K562 (cell line): ENCODE results near the gene STXBP6. TPM values are rescaled to one million over a fixed set of nuclear protein-coding genes. Genes with fewer than 3 reads are reported as not detected.

Experiments used
- ATAC-seq: fragments of 200-7000 bp; cut with Tn5 transposase; 3 replicates; pipeline ENCODE4 v1.9.1; 2020; ENCODE audit warnings: moderate library complexity
- BruUV-seq: library from RNA; stranded (reverse); fragments of 400-500 nt; replicated peaks from 2 replicates; lab custom pipeline; 2021; lab: Mats Ljungman, UMichigan
- CTCF ChIA-PET: fragments of 300-600 bp; formaldehyde crosslinking; extraction: SDS; loops from one replicate; lab custom pipeline; 2021; ENCODE audit warnings: low intra/inter-chr PET ratio; lab: Yijun Ruan, JAX
- POLR2A ChIA-PET: fragments of 300-600, 350-650 bp; sonication (Branson Sonifier 250); formaldehyde crosslinking; extraction: SDS; loops from one replicate; lab custom pipeline; 2021; ENCODE audit warnings: antibody characterized with exemption, inconsistent platforms; lab: Yijun Ruan, JAX
- DNase-seq, 4 experiments: peaks; one replicate each; pipeline versions ENCODE4 v3.0.0 to v3.0.0-alpha.2; 2011 to 2018; ENCODE audit warnings: low spot score in 3 of 4, mixed read lengths in 3 of 4; ENCODE audit errors: extremely low read depth in 1 of 4
- FAIRE-seq: peaks from 2 replicates; lab custom pipeline; 2011; peaks lifted over from hg19 to GRCh38; lab: Jason Lieb, UNC
- H2AFZ ChIP-seq: 2 replicates; pipeline ENCODE4 v1.6.0; 2011; ENCODE audit warnings: low read depth, low read length, control low read depth, inconsistent platforms
- H3K27ac ChIP-seq: fragments of 200-600 bp; 3 replicates; pipeline ENCODE4 v1.8.0; 2011; ENCODE audit warnings: low read depth, mild to moderate bottlenecking, control low read depth, inconsistent platforms, low read length, moderate library complexity, mixed read lengths; ENCODE audit errors: extremely low read depth
- H3K27me3 ChIP-seq, 2 experiments: fragments of 300-600 bp in 1 of 2; 2 replicates in 1 of 2; 3 replicates in 1 of 2; pipeline versions ENCODE4 v1.6.0 to v1.8.0; 2011; ENCODE audit warnings: inconsistent platforms in 2 of 2, low read length in 2 of 2, mild to moderate bottlenecking in 1 of 2, mixed read lengths in 1 of 2, moderate library complexity in 1 of 2; ENCODE audit not compliant: control insufficient read depth in 2 of 2, insufficient read depth in 2 of 2
- H3K36me3 ChIP-seq: fragments of 300-600 bp; 3 replicates; pipeline ENCODE4 v1.8.0; 2011; ENCODE audit warnings: mild to moderate bottlenecking, low read length, inconsistent platforms; ENCODE audit not compliant: control insufficient read depth, insufficient read depth
- H3K4me1 ChIP-seq, 2 experiments: fragments of 200-600 bp in 1 of 2; replicated peaks in 1 of 2; 2 replicates in 1 of 2; 3 replicates in 1 of 2; pipeline versions ENCODE4 v1.5.1 to v1.8.0; 2011; ENCODE audit warnings: inconsistent platforms in 2 of 2, low read length in 2 of 2, mild to moderate bottlenecking in 1 of 2, mixed read lengths in 1 of 2, moderate library complexity in 1 of 2; ENCODE audit not compliant: control insufficient read depth in 2 of 2, insufficient read depth in 2 of 2
- H3K4me2 ChIP-seq: 2 replicates; pipeline ENCODE4 v1.6.1; 2011; ENCODE audit warnings: low read length, control low read depth, inconsistent platforms, mixed read lengths; ENCODE audit not compliant: insufficient read depth
- H3K4me3 ChIP-seq: fragments of 200-600 bp; sonication (generic), shearing (Covaris generic); 2 replicates; pipeline ENCODE4 v1.5.1; 2016; ENCODE audit warnings: control low read depth, inconsistent platforms
- H3K79me2 ChIP-seq: fragments of 200-600 bp; 3 replicates; pipeline ENCODE4 v1.8.0; 2011; ENCODE audit warnings: low read length, inconsistent platforms; ENCODE audit not compliant: control insufficient read depth, insufficient read depth
- H3K9ac ChIP-seq, 2 experiments: 2 replicates each; pipeline versions ENCODE4 v1.6.0 to v1.6.1; 2011; ENCODE audit warnings: low read depth in 2 of 2, low read length in 2 of 2, control low read depth in 1 of 2, inconsistent platforms in 1 of 2, mild to moderate bottlenecking in 1 of 2, mixed read lengths in 1 of 2; ENCODE audit not compliant: insufficient read depth in 1 of 2
- H3K9me1 ChIP-seq: one replicate; pipeline ENCODE4 v1.6.0; 2011; ENCODE audit warnings: inconsistent platforms, mild to moderate bottlenecking, low read length, moderate library complexity; ENCODE audit not compliant: control insufficient read depth, insufficient read depth
- H3K9me3 ChIP-seq: replicated peaks from 2 replicates; pipeline ENCODE4 v1.5.1; 2011; ENCODE audit warnings: low read depth, low read length, inconsistent platforms; ENCODE audit not compliant: control insufficient read depth, insufficient read depth
- H4K20me1 ChIP-seq: replicated peaks from 2 replicates; pipeline ENCODE4 v1.6.1; 2011; ENCODE audit warnings: low read length, inconsistent platforms, mixed read lengths; ENCODE audit not compliant: control insufficient read depth, insufficient read depth
- ARID1B ChIP-seq: fragments of 450-650 bp; IDR thresholded peaks from 2 replicates; pipeline ENCODE4 v1.6.1; 2016; ENCODE audit warnings: antibody characterized with exemption, mild to moderate bottlenecking, inconsistent platforms
- ZNF274 ChIP-seq: IDR thresholded peaks from 2 replicates; pipeline ENCODE4 v1.6.1; 2011; ENCODE audit warnings: low read depth, mild to moderate bottlenecking, low read length, moderate library complexity, borderline replicate concordance
- ZNF3 ChIP-seq: fragments of 250-450 bp; sonication (Bioruptor Pico); IDR thresholded peaks from 2 replicates; pipeline ENCODE4 v1.5.0; 2021; ENCODE audit warnings: mild to moderate bottlenecking, moderate library complexity
- WGBS: fragments of 100-300 bp; shearing (Covaris generic); methylation state at CpG from one replicate; pipeline ENCODE4 v1.1.6; 2016; ENCODE audit warnings: low coverage, mixed read lengths; ENCODE audit not compliant: insufficient coverage; ENCODE audit errors: missing lambda C conversion rate; 5-methylcytosine and 5-hydroxymethylcytosine counted together
- in situ Hi-C: fragments of 300-500 bp; cut with MboI; formaldehyde crosslinking; loops from 4 replicates; pipeline ENCODE4 v1.15.0; 2018; ENCODE audit warnings: inconsistent platforms, mixed read lengths
- intact Hi-C: fragments of 100-400 bp; cut with micrococcal nuclease; formaldehyde crosslinking; loops from 2 replicates; pipeline ENCODE4 v1.14.2; 2022
- polyA plus RNA-seq, 8 experiments: library from polyadenylated mRNA; depleted of rRNA in 4 of 8; stranded (reverse) in 5 of 8; unstranded in 3 of 8; fragments of >200 nt; fragmentation: Nextera tagmentation in 2 of 8; fragmentation: Illumina TruSeq in 1 of 8; extraction: Ambion mirVana in 2 of 8; extraction: Trizol in 1 of 8; gene quantifications; 2 replicates each; pipeline versions ENCODE4 v1.2.1 to v1.2.3, GENCODE V29; 2011 to 2014; ENCODE audit warnings: inconsistent platforms in 1 of 8, missing spikeins in 1 of 8
- total RNA-seq, 7 experiments: library from RNA; depleted of rRNA in 6 of 7; stranded (reverse); fragments of >200 nt in 6 of 7; fragmentation: Illumina TruSeq in 2 of 7; extraction: Trizol in 2 of 7; gene quantifications; 2 replicates each; pipeline versions ENCODE4 v1.2.1 to v1.2.3, GENCODE V29; 2011 to 2021; ENCODE audit warnings: low replicate concordance in 1 of 7
- TF ChIP-seq, protein P1 (sequence below): fragments of 450-650 bp; IDR thresholded peaks from 2 replicates; pipeline ENCODE4 v1.6.1; 2017; ENCODE audit warnings: antibody characterized with exemption, mild to moderate bottlenecking
- TF ChIP-seq, protein P2 (sequence below): fragments of 200-400 bp; formaldehyde crosslinking; IDR thresholded peaks from 2 replicates; pipeline ENCODE4 v1.6.1; 2017; ENCODE audit warnings: mild to moderate bottlenecking, low read depth, low read length, moderate library complexity

STXBP6 gene
- total and polyA plus RNA-seq, 9 of the 15 experiments (the other 6 are each of a cell fraction or from before 2014, with no cell fraction given) = 0.27 to 0.89 (median 0.59) TPM

DNA sequence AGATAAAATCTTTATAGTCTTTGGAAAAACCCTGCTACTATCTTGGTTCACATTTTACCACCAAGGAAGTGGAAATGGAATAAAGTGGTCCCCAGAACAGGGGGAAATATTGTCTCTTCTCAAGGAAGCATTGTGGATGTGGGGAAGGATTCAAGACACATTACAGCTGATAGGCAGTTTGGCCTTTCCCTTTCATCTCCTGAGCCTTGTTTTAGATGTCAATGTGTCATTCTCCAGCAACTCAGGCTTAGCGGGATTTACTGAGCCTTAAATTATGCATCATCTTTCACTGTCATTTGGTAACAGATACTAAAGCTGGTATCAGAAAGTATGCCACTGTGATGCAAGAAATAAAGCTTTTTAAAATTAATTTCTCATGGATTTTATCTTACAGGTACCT is 136.2 kb downstream of the STXBP6 start:
- Histone ChIP-seq H3K36me3 (no peaks in the 10 kb centered on the region), H4K20me1 (no peaks in the 10 kb centered on the region), H3K79me2 (no peaks in the 10 kb centered on the region), H3K4me3 (no peak overlapping the region), H3K4me1 (no peaks in the 10 kb centered on the region), H3K9ac (no peak overlapping the region), H2AFZ (no peak overlapping the region), H3K9me1 (no peaks in the 10 kb centered on the region), H3K27me3 (no peaks in the 10 kb centered on the region), H3K4me2 (no peak overlapping the region), H3K9me3 (no peaks in the 10 kb centered on the region), H3K27ac (no peak overlapping the region)
- ATAC-seq (no peak), DNase-seq (no peak), FAIRE-seq (no peak)
- 13% methylated on average over 1 of the region's 1 CpG for WGBS
- no peak for TF ChIP-seq ZNF3
- no peak for TF ChIP-seq ZNF274
- TF ChIP-seq ARID1B = no peak
- TF ChIP-seq, protein P1, sequence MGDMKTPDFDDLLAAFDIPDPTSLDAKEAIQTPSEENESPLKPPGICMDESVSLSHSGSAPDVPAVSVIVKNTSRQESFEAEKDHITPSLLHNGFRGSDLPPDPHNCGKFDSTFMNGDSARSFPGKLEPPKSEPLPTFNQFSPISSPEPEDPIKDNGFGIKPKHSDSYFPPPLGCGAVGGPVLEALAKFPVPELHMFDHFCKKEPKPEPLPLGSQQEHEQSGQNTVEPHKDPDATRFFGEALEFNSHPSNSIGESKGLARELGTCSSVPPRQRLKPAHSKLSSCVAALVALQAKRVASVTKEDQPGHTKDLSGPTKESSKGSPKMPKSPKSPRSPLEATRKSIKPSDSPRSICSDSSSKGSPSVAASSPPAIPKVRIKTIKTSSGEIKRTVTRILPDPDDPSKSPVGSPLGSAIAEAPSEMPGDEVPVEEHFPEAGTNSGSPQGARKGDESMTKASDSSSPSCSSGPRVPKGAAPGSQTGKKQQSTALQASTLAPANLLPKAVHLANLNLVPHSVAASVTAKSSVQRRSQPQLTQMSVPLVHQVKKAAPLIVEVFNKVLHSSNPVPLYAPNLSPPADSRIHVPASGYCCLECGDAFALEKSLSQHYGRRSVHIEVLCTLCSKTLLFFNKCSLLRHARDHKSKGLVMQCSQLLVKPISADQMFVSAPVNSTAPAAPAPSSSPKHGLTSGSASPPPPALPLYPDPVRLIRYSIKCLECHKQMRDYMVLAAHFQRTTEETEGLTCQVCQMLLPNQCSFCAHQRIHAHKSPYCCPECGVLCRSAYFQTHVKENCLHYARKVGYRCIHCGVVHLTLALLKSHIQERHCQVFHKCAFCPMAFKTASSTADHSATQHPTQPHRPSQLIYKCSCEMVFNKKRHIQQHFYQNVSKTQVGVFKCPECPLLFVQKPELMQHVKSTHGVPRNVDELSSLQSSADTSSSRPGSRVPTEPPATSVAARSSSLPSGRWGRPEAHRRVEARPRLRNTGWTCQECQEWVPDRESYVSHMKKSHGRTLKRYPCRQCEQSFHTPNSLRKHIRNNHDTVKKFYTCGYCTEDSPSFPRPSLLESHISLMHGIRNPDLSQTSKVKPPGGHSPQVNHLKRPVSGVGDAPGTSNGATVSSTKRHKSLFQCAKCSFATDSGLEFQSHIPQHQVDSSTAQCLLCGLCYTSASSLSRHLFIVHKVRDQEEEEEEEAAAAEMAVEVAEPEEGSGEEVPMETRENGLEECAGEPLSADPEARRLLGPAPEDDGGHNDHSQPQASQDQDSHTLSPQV = no peak
- TF ChIP-seq, protein P2, sequence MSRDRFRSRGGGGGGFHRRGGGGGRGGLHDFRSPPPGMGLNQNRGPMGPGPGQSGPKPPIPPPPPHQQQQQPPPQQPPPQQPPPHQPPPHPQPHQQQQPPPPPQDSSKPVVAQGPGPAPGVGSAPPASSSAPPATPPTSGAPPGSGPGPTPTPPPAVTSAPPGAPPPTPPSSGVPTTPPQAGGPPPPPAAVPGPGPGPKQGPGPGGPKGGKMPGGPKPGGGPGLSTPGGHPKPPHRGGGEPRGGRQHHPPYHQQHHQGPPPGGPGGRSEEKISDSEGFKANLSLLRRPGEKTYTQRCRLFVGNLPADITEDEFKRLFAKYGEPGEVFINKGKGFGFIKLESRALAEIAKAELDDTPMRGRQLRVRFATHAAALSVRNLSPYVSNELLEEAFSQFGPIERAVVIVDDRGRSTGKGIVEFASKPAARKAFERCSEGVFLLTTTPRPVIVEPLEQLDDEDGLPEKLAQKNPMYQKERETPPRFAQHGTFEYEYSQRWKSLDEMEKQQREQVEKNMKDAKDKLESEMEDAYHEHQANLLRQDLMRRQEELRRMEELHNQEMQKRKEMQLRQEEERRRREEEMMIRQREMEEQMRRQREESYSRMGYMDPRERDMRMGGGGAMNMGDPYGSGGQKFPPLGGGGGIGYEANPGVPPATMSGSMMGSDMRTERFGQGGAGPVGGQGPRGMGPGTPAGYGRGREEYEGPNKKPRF = no peak
- in situ Hi-C loops (no loop called here), intact Hi-C loops (no loop called here)
- ChIA-PET CTCF (no interaction called here), POLR2A (no interaction called here)
- BruUV-seq = no TSS peak
